ENCODE results near the gene PRICKLE3.

PRICKLE3 gene

GRCh38 chrX:49205443-49205842, 19.3 kb upstream of the PRICKLE3 start:
- DNase-seq (ENCODE audit: low spot score): no peak

- no peak for DNase-seq (ENCODE audit: low spot score)
Observed at GRCh38 chrX:49204709-49205108, 18.5 kb upstream of the PRICKLE3 start.

GRCh38 chrX:49204017-49204416, 17.8 kb upstream of the PRICKLE3 start:
- no peak for DNase-seq (ENCODE audit: low spot score)

- no peak for DNase-seq (ENCODE audit: low spot score)
Observed at GRCh38 chrX:49203536-49203935, 17.4 kb upstream of the PRICKLE3 start.

- DNase-seq (ENCODE audit: low spot score): no peak
Observed at GRCh38 chrX:49202022-49202421, 15.8 kb upstream of the PRICKLE3 start.

GRCh38 chrX:49199906-49200771, 14.0 kb upstream of the PRICKLE3 start, which contains the start of gene SYP:
Gene SYP, minus strand, starts transcription at chrX:49200193. Its CDS starts 7 bp downstream, at chrX:49200186.
- peak; percentile 97 for DNase-seq (ENCODE audit: low spot score)

- no peak for DNase-seq (ENCODE audit: low spot score)
Observed at GRCh38 chrX:49199315-49199595, 13.1 kb upstream of the PRICKLE3 start.

GRCh38 chrX:49198540-49199314, 12.6 kb upstream of the PRICKLE3 start:
- no peak for DNase-seq (ENCODE audit: low spot score)

- no peak for DNase-seq (ENCODE audit: low spot score)
Observed at GRCh38 chrX:49197543-49198087, 11.4 kb upstream of the PRICKLE3 start.

- no peak for DNase-seq (ENCODE audit: low spot score)
Observed at GRCh38 chrX:49193542-49193964, 7.4 kb upstream of the PRICKLE3 start.

GRCh38 chrX:49192722-49193328, 6.7 kb upstream of the PRICKLE3 start:
- DNase-seq (ENCODE audit: low spot score): no peak

GRCh38 chrX:49191574-49192011, 5.4 kb upstream of the PRICKLE3 start:
- DNase-seq (ENCODE audit: low spot score): no peak

- peak; percentile 92 for DNase-seq (ENCODE audit: low spot score)
Observed at GRCh38 chrX:49190821-49191573, 4.8 kb upstream of the PRICKLE3 start.

GRCh38 chrX:49189606-49190005, 3.4 kb upstream of the PRICKLE3 start:
- DNase-seq (ENCODE audit: low spot score): no peak

GRCh38 chrX:49188468-49189076, 2.4 kb upstream of the PRICKLE3 start:
- DNase-seq (ENCODE audit: low spot score): no peak

GRCh38 chrX:49187526-49187925, 1.4 kb upstream of the PRICKLE3 start:
- DNase-seq (ENCODE audit: low spot score): no peak

- DNase-seq (ENCODE audit: low spot score): no peak
Observed at GRCh38 chrX:49187028-49187394, 838 bp upstream of the PRICKLE3 start.

GRCh38 chrX:49184294-49185281, 1.6 kb downstream of the PRICKLE3 start:
- DNase-seq (ENCODE audit: low spot score): peak; percentile 87

- no peak for DNase-seq (ENCODE audit: low spot score)
Observed at GRCh38 chrX:49183701-49184281, 2.4 kb downstream of the PRICKLE3 start.

- DNase-seq (ENCODE audit: low spot score): no peak
Observed at GRCh38 chrX:49179358-49179757, 6.8 kb downstream of the PRICKLE3 start.

Measured in AG08396 (cell line).